Pancreas (tissue), 10 donors: Measurements from ENCODE around the gene KLK13. TPM values are rescaled to one million over a fixed set of nuclear protein-coding genes. Genes with fewer than 3 reads are reported as not detected.

Experiments
- ATAC-seq, 4 donors: fragments of 200-7000 bp; cut with Tn5 transposase; one replicate each; pipeline versions ENCODE4 v1.8.0 to v1.9.1; 2020; ENCODE audit warnings: mild to moderate bottlenecking in 4 of 4, moderate library complexity in 4 of 4
- DNase-seq, 6 donors: peaks; one replicate each; pipeline ENCODE4 v3.0.0-alpha.2; 2020
- FAIRE-seq: peaks from 2 replicates; lab custom pipeline; 2012; peaks lifted over from hg19 to GRCh38; lab: Jason Lieb, UNC
- H3K27ac ChIP-seq, 4 donors: fragments of 200-600 bp; sonication (generic); 1 replicate in 3 of 4; 2 replicates in 1 of 4; pipeline versions ENCODE4 v1.5.0 to v1.8.0; 2020
- H3K27me3 ChIP-seq, 4 donors: fragments of 200-600 bp; one replicate each; pipeline ENCODE4 v1.8.0; 2021
- H3K36me3 ChIP-seq, 3 donors: fragments of 200-600 bp; sonication (generic) in 1 of 3; one replicate each; pipeline versions ENCODE4 v1.5.0 to v1.8.0; 2020 to 2021
- H3K4me1 ChIP-seq, 3 donors: fragments of 200-600 bp; one replicate each; pipeline ENCODE4 v1.8.0; 2021
- H3K4me3 ChIP-seq, 4 donors: fragments of 200-600 bp; sonication (generic) in 2 of 4; one replicate each; pipeline versions ENCODE4 v1.5.0 to v1.8.0; 2020 to 2021
- H3K9me3 ChIP-seq, 4 donors: fragments of 200-600 bp; one replicate each; pipeline ENCODE4 v1.8.0; 2021
- CTCF ChIP-seq, 4 donors: fragments of 200-600 bp; sonication (generic) in 3 of 4; IDR thresholded peaks; one replicate each; pipeline versions ENCODE4 v1.5.0 to v1.8.0; 2021; ENCODE audit warnings: antibody characterized with exemption in 4 of 4
- WGBS, 2 donors: extraction: QIAGEN DNeasy Blood & Tissue Kit; methylation state at CpG; one replicate each; pipeline ENCODE4 v1.1.7; 2013; 5-methylcytosine and 5-hydroxymethylcytosine counted together
- intact Hi-C, 3 donors: fragments of 100-400 bp; cut with DNase I; formaldehyde crosslinking; loops; one replicate each; pipeline versions ENCODE4 v1.11.1 to v1.14.2; 2022
- polyA plus RNA-seq, 2 donors: library from polyadenylated mRNA; stranded (reverse); fragments of 200-250 nt; gene quantifications; one replicate each; pipeline ENCODE4 v1.2.3, GENCODE V29; 2013
- total RNA-seq, 6 donors: library from RNA; stranded (reverse); fragmentation: NEBNext Ultra II Directional in 4 of 6; extraction: Animal tissue kit (Norgen Biotek cat#: 25700) in 4 of 6; gene quantifications; one replicate each; pipeline versions ENCODE4 v1.2.1 to v1.2.4, GENCODE V29; 2021 to 2023
- donor health status: healthy with polysubstance abuse.
- donor health status: DM: no; HTN: no; CAD: no; lungs with moderate emphysema.
- donor health status: DM: no; HTN: no; CAD: no.
- donor health status: control.
- donor health status: control.
- donor health status: Bipolar disorder and iron deficiency.
- donor health status: DM: yes; HTN: yes; CAD: no.
- donor health status: DM: no; HTN: no; CAD: no.
- donor health status: DM: no; HTN: no; CAD: no.
- donor health status: DM: yes; HTN: yes; CAD: no.

KLK13 gene, protein sequence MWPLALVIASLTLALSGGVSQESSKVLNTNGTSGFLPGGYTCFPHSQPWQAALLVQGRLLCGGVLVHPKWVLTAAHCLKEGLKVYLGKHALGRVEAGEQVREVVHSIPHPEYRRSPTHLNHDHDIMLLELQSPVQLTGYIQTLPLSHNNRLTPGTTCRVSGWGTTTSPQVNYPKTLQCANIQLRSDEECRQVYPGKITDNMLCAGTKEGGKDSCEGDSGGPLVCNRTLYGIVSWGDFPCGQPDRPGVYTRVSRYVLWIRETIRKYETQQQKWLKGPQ
- total RNA-seq (1 to 10 TPM in 4 of 6 donors, under 1 TPM in 1, not detected in 1; 0.59 to 5.3 (median 1.3) TPM), polyA plus RNA-seq (1 to 10 TPM; 2.8 to 6.4 TPM)

GRCh38 chr19:51064534-51065220 lies at the start of gene KLK13:
TSS of gene KLK13 (minus strand) at chr19:51065092. CDS start at chr19:51065067, 25 bp downstream.
- FAIRE-seq (no peak), ATAC-seq (peak; percentile 75 to 91 (median 84)), DNase-seq (peak; percentile 66 to 89 (median 76))
- Histone ChIP-seq H3K27ac (no peak within 1 kb of the TSS), H3K9me3 (no peaks in the 10 kb centered on the region), H3K4me3 (peak within 1 kb of the TSS in 2 of 4 donors; percentile 27 to 44), H3K27me3 (no peaks in the 10 kb centered on the region), H3K4me1 (peaks cover 0 to 5% (median 4%) of the 10 kb centered on the region in 3 donors), H3K36me3 (no peaks in the 10 kb centered on the region)
- TF ChIP-seq CTCF (IDR thresholded peaks at IDR 0.05), result no peak
- 16% methylated on average over 34 to 38 of the region's 38 CpGs for WGBS, 2 donors
- intact Hi-C loops, result no loop called here

GRCh38 chr19:51114087-51114729 lies 49.3 kb upstream of the KLK13 start:
- TF ChIP-seq CTCF (IDR thresholded peaks at IDR 0.05), result no peak
- DNase-seq (no peak), ATAC-seq (no peak), FAIRE-seq (no peak)
- Histone ChIP-seq H3K27ac (no peak overlapping the region), H3K27me3 (no peaks in the 10 kb centered on the region), H3K4me3 (no peak overlapping the region), H3K36me3 (no peaks in the 10 kb centered on the region), H3K9me3 (no peaks in the 10 kb centered on the region), H3K4me1 (no peaks in the 10 kb centered on the region)
- 59 to 72% methylated on average over 6 of the region's 6 CpGs for WGBS, 2 donors
- intact Hi-C loops, result no loop called here

- intact Hi-C loops, result no loop called here
- H3K27ac ChIP-seq, result no peak overlapping the region
- FAIRE-seq, result no peak
- no peak for ATAC-seq
- no peak for DNase-seq
- WGBS, 2 donors, result 29 to 32% methylated on average over 6 of the region's 6 CpGs
- peaks cover 3 to 11% (median 6%) of the 10 kb centered on the region in 3 donors for H3K4me1 ChIP-seq
- TF ChIP-seq CTCF (IDR thresholded peaks at IDR 0.05), result no peak
- H3K9me3 ChIP-seq, result no peaks in the 10 kb centered on the region
- no peak overlapping the region for H3K4me3 ChIP-seq
- H3K36me3 ChIP-seq, result no peaks in the 10 kb centered on the region
- no peaks in the 10 kb centered on the region for H3K27me3 ChIP-seq
These were observed 46.7 kb upstream of the KLK13 start for GRCh38 chr19:51111606-51112005.

- intact Hi-C loops, result no loop called here
- H3K27me3 ChIP-seq, result no peaks in the 10 kb centered on the region
- no peaks in the 10 kb centered on the region for H3K9me3 ChIP-seq
- no peak for DNase-seq
- H3K4me3 ChIP-seq, result no peak overlapping the region
- H3K4me1 ChIP-seq, result peaks cover 3 to 11% (median 6%) of the 10 kb centered on the region in 3 donors
- FAIRE-seq, result no peak
- TF ChIP-seq CTCF (IDR thresholded peaks at IDR 0.05), result no peak
- no peak for ATAC-seq
- H3K36me3 ChIP-seq, result no peaks in the 10 kb centered on the region
- WGBS, 2 donors, result 38 to 46% methylated on average over 1 of the region's 1 CpG
- H3K27ac ChIP-seq, result no peak overlapping the region
These were observed 45.7 kb upstream of the KLK13 start for GRCh38 chr19:51110666-51110971.
